SHP77 treated with DMSO at 0.1 percent for 48 hours (cell line): Measurements from ENCODE around the gene NT5C3A.

Source experiments
- DNase-seq: peaks from one replicate; lab custom pipeline; 2025; lab: John Stamatoyannopoulos, UW

Gene NT5C3A

DNA sequence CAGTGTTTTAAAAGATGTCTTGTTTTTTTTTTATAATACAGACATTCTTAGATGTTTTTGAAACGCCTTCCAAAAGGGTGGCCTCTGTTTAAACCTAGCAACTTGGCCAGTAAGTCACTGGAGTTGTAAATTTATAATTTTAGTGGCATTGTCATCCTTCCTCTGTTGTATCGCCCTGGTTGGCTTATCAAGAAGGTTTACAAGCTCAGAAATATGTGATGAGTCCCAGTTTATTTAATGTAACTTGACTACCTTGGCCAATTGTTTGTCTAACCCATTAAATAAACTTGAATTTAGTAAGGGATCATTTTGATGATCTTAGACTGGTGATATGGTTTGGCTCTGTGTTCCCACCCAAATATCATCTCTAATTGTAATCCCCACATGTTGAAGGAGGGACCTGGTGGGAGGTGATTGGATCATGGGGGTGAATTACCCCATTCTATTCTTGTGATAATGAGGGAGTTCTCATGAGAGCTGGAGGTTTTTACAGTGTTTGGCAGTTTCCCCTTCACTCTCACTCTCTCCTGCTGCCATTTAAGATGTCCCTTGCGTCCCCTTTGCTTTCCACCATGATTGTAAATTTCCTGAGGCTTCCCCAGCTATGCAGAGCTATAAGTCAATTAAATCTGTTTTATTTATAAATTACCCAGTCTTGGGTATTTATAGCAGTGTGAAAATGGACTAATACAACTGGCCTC is 13.4 kb upstream of the NT5C3A start:
- DNase-seq = no peak

DNA sequence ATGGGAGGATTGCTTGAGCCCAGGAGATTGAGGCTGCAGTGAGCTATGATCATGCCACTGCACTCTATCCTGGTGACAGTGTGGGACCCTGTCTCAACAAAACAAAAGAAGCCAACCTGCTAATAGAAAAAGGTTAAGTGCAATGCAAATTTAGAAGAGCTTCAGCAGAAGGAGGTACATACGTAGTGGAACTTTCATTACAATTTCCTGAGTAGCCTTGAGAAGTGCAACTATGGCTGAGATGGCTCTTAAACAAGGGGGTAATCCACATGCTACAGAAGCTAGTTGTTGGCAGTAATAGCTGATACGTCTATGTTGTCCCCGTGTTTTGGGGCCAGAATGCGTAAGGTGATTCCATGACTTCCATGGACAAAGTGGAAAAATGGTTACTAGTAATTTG is 10.7 kb upstream of the NT5C3A start:
- no peak for DNase-seq

DNA sequence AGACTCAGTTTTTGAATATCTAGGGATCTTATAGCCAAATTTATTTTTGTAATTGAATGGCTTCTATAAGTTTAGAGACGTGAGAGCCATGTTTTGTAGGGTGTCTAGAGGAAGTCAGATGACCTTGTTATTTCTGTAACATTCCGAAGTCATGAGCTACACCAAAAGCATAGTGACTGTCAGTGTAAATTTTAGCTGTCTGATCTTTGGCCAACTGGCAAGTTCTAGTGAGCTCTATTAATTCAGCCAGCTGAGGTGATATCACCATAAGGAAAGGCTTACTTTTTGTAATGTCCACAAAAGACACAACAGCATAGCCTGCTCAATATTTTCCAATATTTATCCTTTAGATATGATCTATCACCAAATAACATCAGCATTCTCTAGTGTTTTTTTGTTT is 9.9 kb upstream of the NT5C3A start:
- DNase-seq = no peak

DNA sequence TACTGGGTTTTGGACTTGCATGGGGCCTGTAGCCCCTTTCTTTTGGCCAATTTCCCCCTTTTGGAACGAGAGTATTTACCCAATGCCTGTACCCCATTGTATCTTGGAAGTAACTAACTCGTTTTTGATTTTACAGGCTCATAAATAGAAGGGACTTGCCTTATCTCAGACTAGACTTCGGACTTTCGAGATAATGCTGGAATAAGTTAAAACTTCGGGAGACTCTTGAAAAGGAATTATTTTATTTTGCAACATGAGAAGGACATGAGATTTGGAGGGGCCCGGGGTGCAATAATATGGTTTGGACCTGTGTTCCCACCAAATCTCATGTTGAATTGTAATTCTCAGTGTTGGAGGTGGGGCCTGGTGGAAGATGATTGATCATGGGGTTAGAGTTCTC is 8.3 kb upstream of the NT5C3A start:
- DNase-seq = no peak

DNA sequence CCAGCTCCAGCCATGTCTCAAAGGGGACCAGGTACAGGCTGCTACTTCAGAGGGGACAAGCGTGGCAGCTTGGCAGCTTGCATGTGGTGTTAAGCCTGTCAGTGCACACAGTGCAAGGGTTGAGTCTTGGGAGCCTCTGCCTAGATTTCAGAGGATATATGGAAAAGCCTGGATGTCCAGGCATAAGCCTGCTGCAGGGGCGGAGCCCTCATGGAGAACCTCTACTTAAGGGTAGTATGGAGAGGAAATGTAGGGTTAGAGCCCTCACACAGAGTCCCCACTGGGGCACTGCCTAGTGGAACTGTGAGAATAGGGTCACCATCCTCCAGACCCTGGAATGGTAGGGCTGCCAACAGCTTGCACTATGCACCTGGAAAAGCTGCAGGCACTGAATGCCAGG is 7.7 kb upstream of the NT5C3A start:
- DNase-seq = no peak

DNA sequence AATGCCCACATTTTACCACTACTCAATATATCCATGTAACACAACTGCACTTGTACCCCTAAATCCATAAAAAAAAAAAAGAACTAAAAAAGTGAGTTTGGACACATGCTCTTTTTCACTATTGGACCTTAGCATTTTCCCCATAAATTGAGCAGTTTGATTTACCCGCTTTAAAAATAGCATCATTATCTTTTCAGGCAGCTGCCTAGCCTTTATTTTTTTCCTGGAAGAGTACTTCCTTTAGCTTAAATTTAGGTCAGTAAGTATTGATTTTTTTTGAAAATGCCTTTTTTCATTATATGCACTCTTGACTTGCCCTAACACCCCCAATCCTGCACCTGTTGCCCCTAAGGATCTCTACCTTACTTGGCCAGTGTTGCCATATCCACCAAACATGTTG is 5.3 kb upstream of the NT5C3A start:
- DNase-seq = no peak

DNA sequence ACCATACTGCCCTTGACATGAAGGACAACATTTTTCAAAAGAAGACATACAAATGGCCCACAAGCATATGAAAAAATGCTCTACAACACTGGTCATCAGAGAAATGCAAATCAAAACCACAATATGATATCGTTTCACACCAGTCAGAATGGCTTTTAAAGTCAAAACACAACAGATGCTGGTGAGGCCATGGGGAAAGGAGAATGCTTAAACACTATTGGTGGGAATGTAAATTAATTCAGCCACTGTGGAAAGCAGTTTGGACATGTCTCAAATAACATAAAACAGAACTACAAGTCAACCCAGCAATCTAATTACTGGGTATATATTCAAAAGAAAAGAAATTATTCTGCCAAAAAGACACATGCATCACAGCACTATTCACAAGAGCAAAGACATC is 4.2 kb upstream of the NT5C3A start:
- no peak for DNase-seq

DNA sequence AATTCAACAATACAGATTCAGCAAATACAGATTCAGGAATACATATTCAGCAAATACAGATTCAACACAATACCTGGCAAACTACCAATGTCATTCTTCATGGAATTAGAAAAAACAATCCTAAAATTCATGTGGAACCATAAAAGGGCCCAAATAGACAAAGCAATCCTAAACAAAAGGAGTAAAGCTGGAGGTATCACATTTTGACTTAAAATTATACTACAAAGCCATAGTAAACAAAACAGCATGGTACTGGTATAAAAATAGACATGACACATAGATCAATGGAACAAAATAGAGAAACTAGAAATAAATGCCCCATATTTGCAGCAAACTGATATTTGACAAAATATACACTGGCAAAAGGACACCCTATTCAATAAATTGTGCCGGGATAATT is 3.4 kb upstream of the NT5C3A start:
- no peak for DNase-seq

DNA sequence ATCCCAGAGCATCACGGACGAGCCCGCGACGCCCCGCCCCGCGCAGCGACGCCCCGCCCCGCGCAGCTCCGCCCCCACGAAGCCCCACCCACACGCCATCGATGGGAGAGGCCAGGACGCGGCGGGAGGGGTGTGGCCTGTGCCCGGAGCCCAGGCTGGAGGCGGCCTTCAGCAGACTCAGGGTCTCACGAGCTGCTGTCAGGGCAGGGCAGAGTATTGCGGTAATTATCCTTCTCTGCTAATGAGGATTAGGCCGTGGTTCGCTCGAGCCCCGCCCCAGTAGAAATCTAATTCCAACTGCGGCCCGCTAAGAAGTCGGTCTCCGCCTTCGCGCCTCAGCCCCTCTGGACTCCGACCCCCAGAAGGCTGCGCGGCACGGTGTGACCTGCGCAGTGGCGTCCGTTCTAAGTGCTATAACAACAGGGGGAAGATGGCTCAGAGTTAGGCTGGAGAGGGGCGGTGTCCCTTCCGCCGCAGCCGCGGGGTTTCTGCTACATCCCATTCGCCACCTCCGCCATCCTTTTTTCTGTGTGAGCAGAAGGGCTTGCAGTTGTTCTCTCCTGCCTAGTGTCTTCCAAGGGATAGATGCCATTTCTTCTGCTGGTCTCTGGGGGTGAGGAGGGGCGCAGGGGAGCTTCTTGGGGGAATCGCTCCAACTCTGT is 337 bp upstream of the NT5C3A start:
- peak; percentile 97 for DNase-seq

DNA sequence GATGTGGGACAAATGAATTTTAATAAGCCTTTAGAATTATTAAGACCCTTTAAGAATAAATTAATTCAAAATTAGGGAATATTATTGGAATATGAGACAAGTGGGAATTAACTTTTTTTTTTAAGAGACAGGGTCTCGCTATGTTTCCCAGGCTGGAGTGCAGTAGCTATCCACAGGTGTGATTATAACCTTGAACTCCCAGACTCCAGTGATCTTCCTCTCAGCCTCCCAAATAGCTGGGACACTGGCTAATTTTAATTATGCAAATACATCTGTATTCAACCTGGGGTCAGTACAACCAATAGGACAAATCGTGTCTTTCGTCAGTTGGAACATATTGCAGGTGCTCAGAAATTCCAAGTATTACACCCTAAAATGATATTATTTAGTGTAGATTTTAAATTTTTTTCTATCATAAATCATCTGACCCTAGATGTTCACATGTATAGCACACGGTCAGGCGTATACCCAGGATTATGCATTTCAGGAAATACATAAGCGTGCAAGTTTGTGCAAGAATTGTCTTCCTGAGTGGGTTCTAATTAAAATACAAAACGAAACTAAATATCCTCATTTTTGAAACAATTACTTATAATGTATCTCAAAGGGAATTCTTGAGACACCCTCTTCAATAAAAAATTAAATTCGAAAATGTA is 1.2 kb downstream of the NT5C3A start:
- DNase-seq = no peak

DNA sequence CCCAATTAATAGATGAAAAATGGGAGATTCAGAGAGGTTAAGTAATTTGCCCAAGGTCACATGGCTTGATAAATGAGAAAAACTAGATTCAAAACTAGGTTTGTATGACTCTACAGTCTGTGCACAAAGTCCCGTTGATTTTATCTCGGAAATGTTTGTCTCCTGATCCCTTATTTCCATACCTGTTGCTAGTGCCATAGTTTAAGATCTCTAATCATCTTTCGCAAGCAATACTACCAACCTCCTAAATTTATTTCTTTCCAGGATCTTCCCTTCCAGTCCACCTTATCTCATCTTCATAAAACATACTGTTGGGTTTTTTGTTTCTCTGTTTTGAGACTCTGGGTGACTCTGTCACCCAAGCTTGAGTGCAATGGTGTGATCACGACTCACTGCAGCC is 2.9 kb downstream of the NT5C3A start:
- no peak for DNase-seq

DNA sequence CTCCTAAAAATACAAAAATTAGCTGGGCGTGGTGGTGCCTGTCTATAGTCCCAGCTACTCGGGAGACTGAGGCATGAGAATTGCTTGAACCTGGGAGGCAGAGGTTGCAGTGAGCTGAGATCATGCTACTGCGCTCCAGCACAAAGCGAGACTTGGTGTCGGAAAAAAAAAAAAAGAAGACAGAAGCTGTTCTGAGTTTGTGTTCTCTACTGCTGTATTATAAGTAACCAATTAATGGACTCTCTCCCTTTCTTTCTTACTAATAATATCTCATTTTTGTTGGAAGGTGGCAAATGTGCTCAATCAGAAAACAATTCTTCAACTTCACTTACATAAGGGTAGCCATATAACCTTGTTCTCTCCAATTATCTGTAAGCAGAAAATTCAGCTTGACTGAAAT is 7.4 kb downstream of the NT5C3A start:
- DNase-seq = no peak

DNA sequence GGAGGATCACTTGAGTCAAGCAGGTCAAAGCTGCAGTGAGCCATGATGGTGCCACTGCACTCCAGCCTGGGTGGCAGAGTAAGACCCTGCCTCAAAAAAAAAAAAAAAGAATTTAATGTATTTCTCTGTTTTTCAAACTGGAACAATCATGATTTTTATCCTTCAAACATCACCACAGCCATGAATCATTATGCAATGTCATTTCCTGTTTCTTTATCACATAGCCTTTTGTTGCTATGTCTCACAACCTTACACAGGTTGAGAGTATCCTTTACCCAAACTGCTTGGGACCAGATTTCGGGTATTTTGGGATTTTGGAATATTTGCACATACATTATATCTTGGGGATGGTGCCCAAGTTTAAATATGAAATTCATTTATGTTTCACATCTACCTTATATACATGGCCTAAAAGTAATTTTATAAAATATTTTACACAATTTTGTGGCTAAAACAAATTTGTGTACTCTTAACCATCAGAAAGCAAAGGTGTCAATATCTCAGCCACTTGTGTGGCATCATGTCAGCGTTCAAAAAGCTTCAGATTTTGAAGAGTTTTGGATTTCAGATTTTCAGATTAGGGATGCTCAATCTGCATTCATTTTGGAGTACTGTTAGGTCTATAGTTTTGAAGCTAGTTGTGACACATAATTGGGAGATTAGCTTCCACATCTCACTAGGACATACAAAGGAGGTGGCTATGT is 8.2 kb downstream of the NT5C3A start:
- no peak for DNase-seq

DNA sequence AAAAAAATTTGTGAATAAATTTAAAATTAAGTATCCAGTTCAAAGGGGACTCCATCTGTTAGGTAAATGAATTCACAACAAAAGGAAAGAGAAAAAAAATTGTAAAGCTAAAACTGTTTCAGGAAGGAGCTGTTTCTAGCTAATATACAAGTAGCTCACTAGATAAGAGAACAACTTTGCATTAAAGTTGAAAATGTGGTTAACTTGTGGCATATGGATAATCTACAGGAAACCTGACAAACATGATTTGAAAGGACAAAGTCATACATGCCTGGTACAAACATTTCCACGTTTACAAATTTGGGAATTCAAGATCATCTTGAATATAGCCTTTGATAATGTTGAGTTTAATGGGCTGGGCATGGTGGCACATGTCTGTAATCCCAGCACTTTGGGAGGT is 8.9 kb downstream of the NT5C3A start:
- DNase-seq = no peak

DNA sequence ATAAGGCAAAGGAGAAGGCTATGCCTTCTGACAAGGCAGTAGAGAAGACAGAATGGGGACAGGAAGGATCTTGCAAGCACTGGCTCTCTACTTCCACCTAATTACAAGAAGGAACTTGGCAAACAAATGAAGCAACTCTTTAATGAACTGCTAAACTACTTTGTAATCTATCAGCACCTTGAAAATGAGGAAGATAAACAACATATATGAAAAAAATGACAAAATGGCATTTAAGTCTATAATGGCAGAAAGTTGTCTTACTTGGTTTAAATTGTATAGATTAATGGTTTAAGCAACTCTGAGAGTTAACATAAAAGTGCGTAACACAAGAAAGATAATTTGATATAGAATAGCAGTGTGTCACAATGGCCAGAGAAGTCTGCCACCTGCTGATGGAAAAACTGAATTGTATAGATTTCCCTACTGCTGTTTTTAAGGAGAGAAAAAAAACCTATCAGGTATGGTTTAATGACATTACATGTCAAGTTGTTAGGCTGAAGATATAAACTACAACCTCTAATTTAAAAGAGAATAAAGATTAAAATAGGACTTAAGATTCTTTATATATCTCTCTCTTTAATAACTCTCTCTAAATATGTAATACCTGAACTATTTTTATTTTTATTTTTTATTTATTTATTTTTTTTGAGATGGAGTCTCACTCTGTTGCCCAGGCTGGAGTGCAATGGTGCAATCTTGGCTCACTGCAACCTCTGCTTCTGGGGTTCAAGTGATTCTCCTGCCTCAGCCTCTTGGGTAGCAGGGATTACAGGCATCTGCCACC is 11.8 kb downstream of the NT5C3A start:
- DNase-seq = peak; percentile 7

DNA sequence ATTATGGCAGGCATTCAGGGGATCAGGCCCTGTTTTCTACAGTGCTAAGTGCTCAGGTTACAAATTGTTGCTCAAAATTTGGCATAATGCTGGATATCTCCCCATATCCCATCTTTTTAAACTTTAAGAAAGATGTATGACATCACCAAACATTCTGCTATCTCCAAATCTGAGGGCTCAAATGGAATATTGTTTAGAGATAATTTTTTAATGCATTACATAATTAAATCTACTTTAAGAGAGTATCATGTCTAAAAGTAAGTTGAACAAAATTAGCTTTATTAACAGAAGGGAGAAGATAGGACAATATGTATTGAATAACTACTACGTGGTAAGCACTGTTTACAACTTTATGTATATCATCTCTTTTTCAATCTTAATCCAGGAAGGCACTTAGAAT is 13.9 kb downstream of the NT5C3A start:
- no peak for DNase-seq

DNA sequence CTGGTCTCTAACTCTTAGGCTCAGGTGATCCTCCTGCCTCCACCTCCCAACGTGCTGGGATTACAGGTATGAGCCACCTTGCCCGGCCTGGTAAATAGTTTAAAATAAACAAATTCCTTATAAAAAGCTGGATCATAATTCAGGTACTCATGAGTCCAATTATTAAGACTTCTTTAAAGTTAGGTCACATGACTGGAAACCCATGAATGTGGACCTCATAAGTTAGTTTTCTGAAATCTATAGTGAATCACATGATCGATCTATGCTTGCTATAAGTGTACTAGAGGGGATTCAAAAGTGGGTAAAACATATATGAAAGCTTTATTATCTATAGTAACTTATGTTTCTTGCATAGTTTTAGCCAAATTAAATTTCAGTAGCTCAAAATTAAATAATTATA is 14.3 kb downstream of the NT5C3A start:
- DNase-seq = no peak

DNA sequence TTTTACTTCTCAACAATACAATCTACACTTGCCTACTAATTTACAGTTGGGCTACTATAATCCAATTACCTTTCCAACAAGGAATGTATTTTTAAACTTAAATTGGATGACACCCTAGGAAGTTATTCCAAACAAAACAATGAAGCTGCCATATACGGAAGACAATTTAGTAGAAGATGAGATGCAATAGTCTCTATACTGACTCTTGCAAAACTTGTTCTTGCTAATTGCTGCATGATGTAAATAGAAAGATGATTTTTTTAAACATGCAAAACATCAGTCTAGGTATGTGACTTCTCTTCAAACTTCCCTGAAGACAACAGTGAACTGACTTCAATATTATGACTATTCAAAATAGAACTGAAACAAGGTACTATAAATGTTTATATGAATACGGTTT is 17.6 kb downstream of the NT5C3A start:
- no peak for DNase-seq

DNA sequence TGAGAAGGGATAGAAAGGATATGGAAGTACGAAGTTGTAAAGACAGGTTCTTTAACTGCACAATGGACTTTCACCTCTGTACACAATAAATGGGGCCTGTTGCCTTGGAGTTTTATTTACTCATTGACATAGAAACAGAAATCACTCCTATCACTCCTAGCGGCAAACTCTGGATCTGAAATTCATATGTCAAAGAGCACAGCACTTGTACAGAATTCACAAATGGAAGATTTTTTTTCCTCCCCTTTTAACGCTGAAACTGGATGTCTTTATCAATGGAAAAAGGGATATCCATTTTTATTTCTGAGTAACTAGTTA is 18.2 kb downstream of the NT5C3A start:
- DNase-seq = no peak

DNA sequence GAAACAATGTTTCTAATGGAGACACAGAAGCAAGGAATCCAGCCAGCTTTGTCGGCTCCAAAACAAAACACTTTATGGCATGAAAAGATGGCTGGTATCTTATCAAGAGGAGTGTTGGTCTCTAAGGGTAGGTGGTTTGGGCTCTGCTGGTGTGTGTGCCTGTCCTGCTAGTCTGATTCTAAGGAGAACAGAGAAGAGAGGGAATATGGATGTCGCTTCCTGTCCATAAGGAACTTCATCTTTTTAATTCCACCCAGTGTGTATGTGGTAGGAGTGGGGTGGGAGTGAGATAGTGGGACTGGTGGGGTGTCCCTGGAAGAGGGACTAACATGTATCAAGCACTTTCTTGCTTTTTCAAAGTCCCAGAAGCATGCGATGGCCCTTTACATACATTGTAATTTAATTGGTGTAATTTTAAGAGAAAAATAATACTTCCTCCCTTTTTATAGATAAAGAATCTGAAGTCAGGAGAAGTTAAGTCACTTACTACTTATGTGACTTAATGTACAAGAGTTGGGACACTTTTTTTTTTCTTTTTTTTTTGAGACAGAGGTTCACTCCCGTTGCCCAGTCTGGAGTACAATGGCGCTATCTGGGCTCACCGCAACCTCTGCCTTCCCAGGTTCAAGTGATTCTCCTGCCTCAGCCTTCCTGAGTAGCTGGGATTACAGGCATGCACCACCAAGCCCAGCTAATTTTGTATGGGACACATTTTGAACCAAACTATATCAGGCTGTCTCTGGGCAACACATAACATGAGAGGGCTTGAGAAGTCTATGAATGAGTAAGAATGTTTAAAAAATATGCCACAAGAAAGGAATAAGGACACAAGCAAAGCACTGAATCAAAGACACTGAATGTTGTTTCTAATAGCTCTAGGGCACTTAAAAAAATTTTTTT is 18.8 kb downstream of the NT5C3A start:
- DNase-seq = no peak
